ENCODE data around the gene CELSR1.

Gene CELSR1

GRCh38 chr22:46538814-46539160, 1.4 kb upstream of the CELSR1 start:
- TF ChIP-seq, protein P1, sequence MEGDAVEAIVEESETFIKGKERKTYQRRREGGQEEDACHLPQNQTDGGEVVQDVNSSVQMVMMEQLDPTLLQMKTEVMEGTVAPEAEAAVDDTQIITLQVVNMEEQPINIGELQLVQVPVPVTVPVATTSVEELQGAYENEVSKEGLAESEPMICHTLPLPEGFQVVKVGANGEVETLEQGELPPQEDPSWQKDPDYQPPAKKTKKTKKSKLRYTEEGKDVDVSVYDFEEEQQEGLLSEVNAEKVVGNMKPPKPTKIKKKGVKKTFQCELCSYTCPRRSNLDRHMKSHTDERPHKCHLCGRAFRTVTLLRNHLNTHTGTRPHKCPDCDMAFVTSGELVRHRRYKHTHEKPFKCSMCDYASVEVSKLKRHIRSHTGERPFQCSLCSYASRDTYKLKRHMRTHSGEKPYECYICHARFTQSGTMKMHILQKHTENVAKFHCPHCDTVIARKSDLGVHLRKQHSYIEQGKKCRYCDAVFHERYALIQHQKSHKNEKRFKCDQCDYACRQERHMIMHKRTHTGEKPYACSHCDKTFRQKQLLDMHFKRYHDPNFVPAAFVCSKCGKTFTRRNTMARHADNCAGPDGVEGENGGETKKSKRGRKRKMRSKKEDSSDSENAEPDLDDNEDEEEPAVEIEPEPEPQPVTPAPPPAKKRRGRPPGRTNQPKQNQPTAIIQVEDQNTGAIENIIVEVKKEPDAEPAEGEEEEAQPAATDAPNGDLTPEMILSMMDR (IDR thresholded peaks at IDR 0.05; ENCODE audit: borderline replicate concordance, control extremely low read depth, extremely low read depth, insufficient read depth, missing control alignments): no peak
- in situ Hi-C loops (cut with MboI; ENCODE audit: low sequenced_read_pairs, unreplicated experiment): no loop called here
- DNase-seq (ENCODE audit: low spot score): no peak

- TF ChIP-seq, protein P1 (IDR thresholded peaks at IDR 0.05; ENCODE audit: borderline replicate concordance, control extremely low read depth, extremely low read depth, insufficient read depth, missing control alignments): no peak
- in situ Hi-C loops (cut with MboI; ENCODE audit: low sequenced_read_pairs, unreplicated experiment): no loop called here
- DNase-seq (ENCODE audit: low spot score): no peak
Measured at GRCh38 chr22:46537946-46538813, 760 bp upstream of the CELSR1 start.

- no peak for DNase-seq (ENCODE audit: low spot score)
- in situ Hi-C loops (cut with MboI; ENCODE audit: low sequenced_read_pairs, unreplicated experiment): no loop called here
- TF ChIP-seq, protein P1 (IDR thresholded peaks at IDR 0.05; ENCODE audit: borderline replicate concordance, control extremely low read depth, extremely low read depth, insufficient read depth, missing control alignments): no peak
Measured at GRCh38 chr22:46536537-46537224, 739 bp downstream of the CELSR1 start.

- DNase-seq (ENCODE audit: low spot score): no peak
- TF ChIP-seq, protein P1 (IDR thresholded peaks at IDR 0.05; ENCODE audit: borderline replicate concordance, control extremely low read depth, extremely low read depth, insufficient read depth, missing control alignments): no peak
- in situ Hi-C loops (cut with MboI; ENCODE audit: low sequenced_read_pairs, unreplicated experiment): no loop called here
Measured at GRCh38 chr22:46535876-46536536, 1.4 kb downstream of the CELSR1 start.

DNA sequence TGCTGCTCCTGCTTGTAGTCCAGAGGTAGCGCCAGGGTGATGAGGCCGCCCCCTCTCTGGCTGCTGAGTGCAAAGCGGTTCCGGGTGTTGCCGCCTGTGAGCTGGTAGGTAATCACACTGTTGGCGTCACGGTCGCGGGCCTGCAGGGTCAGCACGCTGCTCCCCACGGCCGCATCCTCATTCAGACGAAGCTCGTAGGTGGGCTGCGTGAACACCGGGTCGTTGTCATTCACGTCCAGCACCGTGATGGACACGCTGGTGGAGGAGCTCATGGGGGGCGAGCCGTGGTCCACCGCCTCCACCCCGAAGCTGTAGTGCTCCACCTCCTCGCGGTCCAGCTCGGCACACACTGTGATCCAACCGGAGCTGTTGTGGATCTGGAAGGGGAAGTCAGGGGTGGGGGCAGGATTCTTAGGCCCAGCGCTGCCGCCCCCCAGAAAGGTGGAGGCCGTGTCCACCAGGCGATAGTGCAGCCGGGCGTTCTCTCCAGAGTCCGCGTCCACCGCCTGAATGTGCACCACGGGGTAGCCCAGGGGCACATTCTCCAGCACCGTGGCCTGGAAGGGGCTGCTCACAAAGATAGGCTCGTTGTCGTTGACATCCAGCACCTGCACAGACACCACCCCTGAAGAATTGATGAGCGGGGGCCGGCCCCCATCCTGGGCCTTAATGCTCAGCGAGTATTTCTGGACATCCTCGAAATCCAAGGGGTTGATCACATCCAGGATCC, 2.4 kb downstream of the CELSR1 start:
- TF ChIP-seq, protein P1 (IDR thresholded peaks at IDR 0.05; ENCODE audit: borderline replicate concordance, control extremely low read depth, extremely low read depth, insufficient read depth, missing control alignments): no peak
- in situ Hi-C loops (cut with MboI; ENCODE audit: low sequenced_read_pairs, unreplicated experiment): no loop called here
- no peak for DNase-seq (ENCODE audit: low spot score)

DNA sequence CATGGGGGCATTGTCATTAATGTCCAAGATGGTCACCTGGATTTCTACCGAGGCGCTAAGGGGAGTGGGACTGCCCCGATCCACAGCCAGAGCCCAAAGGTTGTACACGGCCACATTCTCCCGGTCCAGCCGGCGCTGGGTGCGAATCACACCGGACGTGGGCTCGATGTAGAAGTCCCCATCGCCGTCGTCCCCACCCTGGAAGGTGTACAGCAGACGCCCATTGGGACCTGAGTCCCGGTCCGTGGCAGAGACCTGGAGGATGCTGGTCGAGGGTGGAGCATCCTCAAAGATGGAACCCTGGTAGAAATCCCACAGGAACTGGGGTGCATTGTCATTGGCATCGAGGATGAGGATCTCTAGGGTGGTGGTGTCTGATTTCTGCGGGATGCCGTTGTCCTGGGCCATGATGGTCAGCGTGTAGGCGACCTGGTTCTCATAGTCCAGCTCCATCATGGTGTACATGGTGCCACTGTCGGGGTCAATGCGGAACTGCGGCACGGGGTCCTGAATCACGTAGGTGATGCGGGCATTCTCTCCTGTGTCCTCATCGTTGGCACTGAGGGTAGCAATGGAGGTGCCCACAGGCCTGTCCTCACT, 3.1 kb downstream of the CELSR1 start:
- in situ Hi-C loops (cut with MboI; ENCODE audit: low sequenced_read_pairs, unreplicated experiment): no loop called here

More for the DNA sequence above, 3.1 kb downstream of the CELSR1 start:
- TF ChIP-seq, protein P1 (IDR thresholded peaks at IDR 0.05; ENCODE audit: borderline replicate concordance, control extremely low read depth, extremely low read depth, insufficient read depth, missing control alignments): no peak
- no peak for DNase-seq (ENCODE audit: low spot score)
